ENCODE data around the gene LSP1.

DNA sequence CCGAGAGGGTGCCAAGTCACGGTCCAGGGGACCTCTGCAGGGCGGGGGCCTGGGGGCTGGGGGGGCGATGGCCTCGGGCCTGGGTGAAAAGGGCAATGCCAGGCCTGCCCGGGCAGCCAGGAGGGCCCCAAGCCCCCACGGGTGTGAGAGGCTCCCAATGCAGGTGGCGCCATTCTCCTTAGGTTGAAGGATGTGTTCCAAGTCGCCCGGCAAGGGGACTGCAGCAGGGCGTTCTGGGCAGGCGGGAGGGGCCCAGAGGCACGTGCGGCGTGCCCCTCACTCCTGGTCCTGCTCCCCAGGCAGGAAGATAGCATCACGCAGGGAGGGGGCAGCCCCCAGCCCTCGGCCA, 14.8 kb upstream of the LSP1 start:
- TF ChIP-seq, protein P1, sequence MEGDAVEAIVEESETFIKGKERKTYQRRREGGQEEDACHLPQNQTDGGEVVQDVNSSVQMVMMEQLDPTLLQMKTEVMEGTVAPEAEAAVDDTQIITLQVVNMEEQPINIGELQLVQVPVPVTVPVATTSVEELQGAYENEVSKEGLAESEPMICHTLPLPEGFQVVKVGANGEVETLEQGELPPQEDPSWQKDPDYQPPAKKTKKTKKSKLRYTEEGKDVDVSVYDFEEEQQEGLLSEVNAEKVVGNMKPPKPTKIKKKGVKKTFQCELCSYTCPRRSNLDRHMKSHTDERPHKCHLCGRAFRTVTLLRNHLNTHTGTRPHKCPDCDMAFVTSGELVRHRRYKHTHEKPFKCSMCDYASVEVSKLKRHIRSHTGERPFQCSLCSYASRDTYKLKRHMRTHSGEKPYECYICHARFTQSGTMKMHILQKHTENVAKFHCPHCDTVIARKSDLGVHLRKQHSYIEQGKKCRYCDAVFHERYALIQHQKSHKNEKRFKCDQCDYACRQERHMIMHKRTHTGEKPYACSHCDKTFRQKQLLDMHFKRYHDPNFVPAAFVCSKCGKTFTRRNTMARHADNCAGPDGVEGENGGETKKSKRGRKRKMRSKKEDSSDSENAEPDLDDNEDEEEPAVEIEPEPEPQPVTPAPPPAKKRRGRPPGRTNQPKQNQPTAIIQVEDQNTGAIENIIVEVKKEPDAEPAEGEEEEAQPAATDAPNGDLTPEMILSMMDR (IDR thresholded peaks at IDR 0.05; ENCODE audit: poor library complexity) = no peak
- TF ChIP-seq EZH2 (IDR thresholded peaks at IDR 0.05; ENCODE audit: borderline replicate concordance) (no peak), EZH2phosphoT487 (IDR thresholded peaks at IDR 0.05; ENCODE audit: low read depth, severe bottlenecking, unreplicated experiment) (no peak)
